ENCODE measurements around the gene MBOAT1. TPM values are rescaled to one million over a fixed set of nuclear protein-coding genes. Genes with fewer than 3 reads are reported as not detected.

Gene MBOAT1
- total RNA-seq, 1 experiment from 2014 or later = 9.9 TPM

DNA sequence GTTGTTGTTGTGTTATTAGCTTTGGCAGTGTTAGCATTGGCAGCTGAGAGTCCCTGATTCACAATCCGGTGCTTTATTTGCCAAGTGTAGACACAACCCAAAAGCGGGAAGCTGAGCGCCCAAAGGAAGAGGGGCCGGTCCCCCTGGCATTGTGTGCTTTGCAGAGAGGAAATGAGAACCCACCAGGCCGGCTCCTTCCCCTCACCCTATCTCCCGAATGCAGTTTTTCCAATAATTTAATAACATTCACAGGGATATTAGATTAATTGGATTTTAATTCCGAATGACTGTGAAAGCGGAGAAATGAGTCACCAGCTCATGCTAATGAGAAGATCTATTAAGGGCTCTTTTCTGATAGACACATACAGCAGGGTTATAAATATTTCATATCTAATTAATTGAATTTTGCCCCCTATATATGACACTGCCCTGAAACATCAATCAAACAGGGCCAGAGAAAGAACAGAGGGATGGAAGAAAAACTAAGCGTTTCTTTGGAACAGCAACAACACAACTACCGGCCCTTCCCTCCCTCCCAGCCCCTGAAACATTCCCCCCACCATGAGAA lies 143.8 kb downstream of the MBOAT1 start:
- no peak overlapping the region for H2BK120ac ChIP-seq (ENCODE audit: low read depth, low read length, poor library complexity, severe bottlenecking)
- no peaks in the 10 kb centered on the region for H4K20me1 ChIP-seq (ENCODE audit: control insufficient read depth, insufficient read depth, insufficient read length)
- no peaks in the 10 kb centered on the region; the same call in 1 of the 2 replicates for H3K27me3 Mint-ChIP-seq (ENCODE audit: low read depth)
- H3K4me3 Mint-ChIP-seq = no peak overlapping the region
- no peaks in the 10 kb centered on the region for H3K9me3 ChIP-seq (ENCODE audit: control insufficient read depth, low read depth, low read length)
- TF ChIP-seq, protein P1, sequence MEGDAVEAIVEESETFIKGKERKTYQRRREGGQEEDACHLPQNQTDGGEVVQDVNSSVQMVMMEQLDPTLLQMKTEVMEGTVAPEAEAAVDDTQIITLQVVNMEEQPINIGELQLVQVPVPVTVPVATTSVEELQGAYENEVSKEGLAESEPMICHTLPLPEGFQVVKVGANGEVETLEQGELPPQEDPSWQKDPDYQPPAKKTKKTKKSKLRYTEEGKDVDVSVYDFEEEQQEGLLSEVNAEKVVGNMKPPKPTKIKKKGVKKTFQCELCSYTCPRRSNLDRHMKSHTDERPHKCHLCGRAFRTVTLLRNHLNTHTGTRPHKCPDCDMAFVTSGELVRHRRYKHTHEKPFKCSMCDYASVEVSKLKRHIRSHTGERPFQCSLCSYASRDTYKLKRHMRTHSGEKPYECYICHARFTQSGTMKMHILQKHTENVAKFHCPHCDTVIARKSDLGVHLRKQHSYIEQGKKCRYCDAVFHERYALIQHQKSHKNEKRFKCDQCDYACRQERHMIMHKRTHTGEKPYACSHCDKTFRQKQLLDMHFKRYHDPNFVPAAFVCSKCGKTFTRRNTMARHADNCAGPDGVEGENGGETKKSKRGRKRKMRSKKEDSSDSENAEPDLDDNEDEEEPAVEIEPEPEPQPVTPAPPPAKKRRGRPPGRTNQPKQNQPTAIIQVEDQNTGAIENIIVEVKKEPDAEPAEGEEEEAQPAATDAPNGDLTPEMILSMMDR (conservative IDR thresholded peaks at IDR 0.05) = no peak
- H2BK12ac ChIP-seq (ENCODE audit: insufficient read length, low read depth, low read length) = no peak overlapping the region
- H4K91ac ChIP-seq (ENCODE audit: insufficient read length, low read depth, low read length) = no peak overlapping the region
- no peak overlapping the region for H3T11ph ChIP-seq (ENCODE audit: low read length)
- no peaks in the 10 kb centered on the region for H3K4me1 Mint-ChIP-seq
- no peak overlapping the region for H3K56ac ChIP-seq (ENCODE audit: insufficient read length, low read depth, low read length)
- no peak overlapping the region for H3K23ac ChIP-seq (ENCODE audit: insufficient read length, low read depth, low read length)
- no peak for DNase-seq
- H3K23me2 ChIP-seq (ENCODE audit: insufficient read length, low read depth, low read length, poor library complexity, severe bottlenecking) = no peaks in the 10 kb centered on the region
- H3K4ac ChIP-seq (ENCODE audit: low read depth, low read length) = no peak overlapping the region
- H2BK15ac ChIP-seq (ENCODE audit: low read depth, low read length) = no peak overlapping the region
- H3K9ac ChIP-seq (ENCODE audit: extremely low read depth, insufficient read length, low read length) = no peak overlapping the region
- H2BK5ac ChIP-seq (ENCODE audit: insufficient read length, low read length) = no peak overlapping the region
- no peak overlapping the region for H4K8ac ChIP-seq (replicated peaks; ENCODE audit: insufficient read length, low read depth, low read length)
- H2AFZ ChIP-seq (ENCODE audit: low read length) = no peak overlapping the region
- no peak overlapping the region for H3K27ac Mint-ChIP-seq
- H3K14ac ChIP-seq (ENCODE audit: insufficient read depth, low read length) = no peak overlapping the region
- H2BK20ac ChIP-seq (ENCODE audit: low read depth, low read length, poor library complexity, severe bottlenecking) = no peak overlapping the region
- H3K79me2 ChIP-seq (ENCODE audit: insufficient read depth, low read length) = no peaks in the 10 kb centered on the region
- no peaks in the 10 kb centered on the region for H3K27me3 ChIP-seq (ENCODE audit: insufficient read depth, low read length)
- H3K4me1 ChIP-seq (ENCODE audit: insufficient read depth, low read length) = no peaks in the 10 kb centered on the region
- no peak overlapping the region for H2AK5ac ChIP-seq (ENCODE audit: insufficient read length, low read length)
- no peak overlapping the region for H3K27ac ChIP-seq (ENCODE audit: insufficient read length, low read depth, low read length)
- no peak overlapping the region for H4K5ac ChIP-seq (ENCODE audit: insufficient read length, low read depth, low read length)
- no CpG with 5 or more reads among the region's 10 CpGs for WGBS (ENCODE audit: extremely low coverage, insufficient read length, low lambda C conversion rate)
- no peak overlapping the region for H3K4me2 ChIP-seq (ENCODE audit: insufficient read depth, insufficient read length, low read length)
- H3K36me3 Mint-ChIP-seq (ENCODE audit: insufficient read depth in 1 of 3, low read depth in 3 of 3) = peaks cover 0 to 13% (median 0%) of the 10 kb centered on the region in 3 experiments; a peak in 2 of 7 replicates
- peaks cover 13% of the 10 kb centered on the region in 2 experiments; a peak in 4 of 5 replicates for H3K9me3 Mint-ChIP-seq
- H3K18ac ChIP-seq (ENCODE audit: insufficient read length, low read depth, low read length) = no peak overlapping the region
- no peaks in the 10 kb centered on the region for H3K79me1 ChIP-seq (ENCODE audit: insufficient read depth, low read depth, low read length, poor library complexity, severe bottlenecking)
